PC-9 (cell line): ENCODE data around the gene AXIN2.

Source experiments
- EZH2 ChIP-seq: fragments of 200-600 bp; sonication (generic); IDR thresholded peaks from 2 replicates; pipeline ENCODE4 v1.8.0; 2017; ENCODE audit warnings: antibody characterized with exemption, low read depth
- TF ChIP-seq, protein P1 (sequence below): fragments of 200-600 bp; sonication (generic); conservative IDR thresholded peaks from 2 replicates; pipeline ENCODE4 v1.6.1; 2017; ENCODE audit warnings: mixed run types, antibody characterized with exemption, mild to moderate bottlenecking, moderate library complexity

DNA sequence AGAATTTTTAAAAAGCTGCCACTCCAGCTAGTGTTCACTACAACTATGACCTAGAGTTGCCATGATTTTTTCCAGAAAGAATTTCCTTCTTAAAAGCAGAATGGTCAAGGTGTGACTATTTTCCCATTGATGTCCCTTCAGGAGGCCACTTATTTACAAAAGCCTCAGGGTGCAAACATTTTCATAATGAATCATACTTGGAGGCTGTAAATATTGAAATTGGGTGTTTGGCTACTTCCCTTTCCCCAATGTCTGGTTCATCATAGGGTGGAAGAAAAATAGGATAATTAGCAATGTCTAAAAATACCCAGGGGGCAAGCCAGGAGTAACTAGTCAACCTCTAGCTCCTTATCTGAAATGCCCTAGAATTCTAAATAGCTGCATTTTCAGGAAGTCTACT lies 18.8 kb downstream of the AXIN2 start:
- TF ChIP-seq, protein P1, sequence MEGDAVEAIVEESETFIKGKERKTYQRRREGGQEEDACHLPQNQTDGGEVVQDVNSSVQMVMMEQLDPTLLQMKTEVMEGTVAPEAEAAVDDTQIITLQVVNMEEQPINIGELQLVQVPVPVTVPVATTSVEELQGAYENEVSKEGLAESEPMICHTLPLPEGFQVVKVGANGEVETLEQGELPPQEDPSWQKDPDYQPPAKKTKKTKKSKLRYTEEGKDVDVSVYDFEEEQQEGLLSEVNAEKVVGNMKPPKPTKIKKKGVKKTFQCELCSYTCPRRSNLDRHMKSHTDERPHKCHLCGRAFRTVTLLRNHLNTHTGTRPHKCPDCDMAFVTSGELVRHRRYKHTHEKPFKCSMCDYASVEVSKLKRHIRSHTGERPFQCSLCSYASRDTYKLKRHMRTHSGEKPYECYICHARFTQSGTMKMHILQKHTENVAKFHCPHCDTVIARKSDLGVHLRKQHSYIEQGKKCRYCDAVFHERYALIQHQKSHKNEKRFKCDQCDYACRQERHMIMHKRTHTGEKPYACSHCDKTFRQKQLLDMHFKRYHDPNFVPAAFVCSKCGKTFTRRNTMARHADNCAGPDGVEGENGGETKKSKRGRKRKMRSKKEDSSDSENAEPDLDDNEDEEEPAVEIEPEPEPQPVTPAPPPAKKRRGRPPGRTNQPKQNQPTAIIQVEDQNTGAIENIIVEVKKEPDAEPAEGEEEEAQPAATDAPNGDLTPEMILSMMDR, result no peak
- TF ChIP-seq EZH2, result no peak
